DND-41 (cell line): ENCODE results near the gene MARCHF2.

Source experiments
- ATAC-seq: fragments of 200-7000 bp; cut with Tn5 transposase; 3 replicates; pipeline ENCODE4 v1.9.1; 2021; ENCODE audit warnings: low read depth; ENCODE audit not compliant: insufficient read depth
- DNase-seq: peaks from one replicate; pipeline ENCODE4 v3.0.0-alpha.2; 2020
- H2AFZ ChIP-seq: 2 replicates; pipeline ENCODE4 v1.6.0; 2012; ENCODE audit warnings: low read depth, low read length
- H3K27ac ChIP-seq: 2 replicates; pipeline ENCODE4 v1.5.1; 2012; ENCODE audit warnings: low read length, inconsistent platforms
- H3K27me3 ChIP-seq: fragments of 200-600 bp; sonication (generic); 2 replicates; pipeline ENCODE4 v1.6.0; 2012; ENCODE audit warnings: low read length, mild to moderate bottlenecking, inconsistent platforms; ENCODE audit not compliant: insufficient read depth, poor library complexity
- H3K36me3 ChIP-seq: 2 replicates; pipeline ENCODE4 v1.5.1; 2012; ENCODE audit warnings: low read length, inconsistent platforms; ENCODE audit not compliant: insufficient read depth
- H3K4me1 ChIP-seq: 2 replicates; pipeline ENCODE4 v1.5.1; 2012; ENCODE audit warnings: mild to moderate bottlenecking, low read length; ENCODE audit not compliant: insufficient read depth
- H3K4me2 ChIP-seq: 2 replicates; pipeline ENCODE4 v1.6.0; 2012; ENCODE audit warnings: mild to moderate bottlenecking, moderate library complexity, low read length, inconsistent platforms; ENCODE audit not compliant: insufficient read depth
- H3K4me3 ChIP-seq, 2 experiments: fragments of 200-600 bp in 1 of 2; shearing (Covaris generic) in 1 of 2; 2 replicates each; pipeline ENCODE4 v1.5.1; 2012 to 2016; ENCODE audit warnings: inconsistent platforms in 2 of 2, low read length in 2 of 2, mild to moderate bottlenecking in 2 of 2, low read depth in 1 of 2, moderate library complexity in 1 of 2
- H3K79me2 ChIP-seq: 2 replicates; pipeline ENCODE4 v1.6.0; 2012; ENCODE audit warnings: low read length, inconsistent platforms; ENCODE audit not compliant: insufficient read depth
- H3K9ac ChIP-seq: 2 replicates; pipeline ENCODE4 v1.6.0; 2012; ENCODE audit warnings: low read depth, mild to moderate bottlenecking, inconsistent platforms, low read length, moderate library complexity
- H3K9me3 ChIP-seq: 2 replicates; pipeline ENCODE4 v1.5.1; 2012; ENCODE audit warnings: low read length, moderate library complexity, mild to moderate bottlenecking, inconsistent platforms; ENCODE audit not compliant: insufficient read depth, severe bottlenecking
- H4K20me1 ChIP-seq: 2 replicates; pipeline ENCODE4 v1.6.0; 2012; ENCODE audit warnings: low read length; ENCODE audit not compliant: insufficient read depth
- CTCF ChIP-seq: IDR thresholded peaks from 2 replicates; pipeline ENCODE4 v1.5.1; 2012; ENCODE audit warnings: borderline replicate concordance, low read length, moderate library complexity, mild to moderate bottlenecking; ENCODE audit not compliant: poor library complexity, severe bottlenecking; ENCODE audit errors: extremely low read depth
- EZH2 ChIP-seq: IDR thresholded peaks from 3 replicates; pipeline ENCODE4 v1.6.1; 2012; ENCODE audit warnings: borderline replicate concordance, low read depth, mild to moderate bottlenecking, moderate library complexity, low read length, inconsistent platforms; ENCODE audit not compliant: severe bottlenecking

Gene MARCHF2

DNA sequence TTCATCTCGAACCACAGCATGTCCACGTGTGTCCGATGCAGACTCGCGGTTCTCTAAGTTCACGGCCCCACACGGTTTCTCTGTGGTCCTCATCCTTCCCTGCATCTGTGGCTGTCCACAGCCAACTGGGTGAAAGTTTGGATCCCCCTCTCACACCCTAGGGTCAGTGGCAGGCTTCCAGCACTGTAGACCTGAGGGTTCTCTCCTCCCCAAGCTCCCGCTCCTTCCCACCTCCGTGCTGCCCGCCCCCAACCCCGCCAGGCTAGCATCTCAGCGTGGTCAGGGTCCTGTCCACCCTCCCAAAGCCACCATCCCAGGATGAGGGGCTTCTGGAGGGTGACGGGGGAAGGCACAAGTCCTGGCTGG is 46.2 kb upstream of the MARCHF2 start:
- 0 out of 2 replicates have a peak, but pooled peaks cover 3% of the 10 kb centered on the region for H4K20me1 ChIP-seq
- H3K79me2 ChIP-seq, result no peaks in the 10 kb centered on the region
- H3K4me3 ChIP-seq, result no peak overlapping the region
- DNase-seq (no peak), ATAC-seq (no peak)
- TF ChIP-seq EZH2 (no peak), CTCF (no peak)
- no peaks in the 10 kb centered on the region for H3K27me3 ChIP-seq
- H3K36me3 ChIP-seq, result no peaks in the 10 kb centered on the region
- H3K9me3 ChIP-seq, result no peaks in the 10 kb centered on the region
- no peak overlapping the region for H2AFZ ChIP-seq
- H3K27ac ChIP-seq, result no peak overlapping the region
- H3K4me1 ChIP-seq, result no peaks in the 10 kb centered on the region
- no peak overlapping the region for H3K9ac ChIP-seq
- H3K4me2 ChIP-seq, result no peak overlapping the region

DNA sequence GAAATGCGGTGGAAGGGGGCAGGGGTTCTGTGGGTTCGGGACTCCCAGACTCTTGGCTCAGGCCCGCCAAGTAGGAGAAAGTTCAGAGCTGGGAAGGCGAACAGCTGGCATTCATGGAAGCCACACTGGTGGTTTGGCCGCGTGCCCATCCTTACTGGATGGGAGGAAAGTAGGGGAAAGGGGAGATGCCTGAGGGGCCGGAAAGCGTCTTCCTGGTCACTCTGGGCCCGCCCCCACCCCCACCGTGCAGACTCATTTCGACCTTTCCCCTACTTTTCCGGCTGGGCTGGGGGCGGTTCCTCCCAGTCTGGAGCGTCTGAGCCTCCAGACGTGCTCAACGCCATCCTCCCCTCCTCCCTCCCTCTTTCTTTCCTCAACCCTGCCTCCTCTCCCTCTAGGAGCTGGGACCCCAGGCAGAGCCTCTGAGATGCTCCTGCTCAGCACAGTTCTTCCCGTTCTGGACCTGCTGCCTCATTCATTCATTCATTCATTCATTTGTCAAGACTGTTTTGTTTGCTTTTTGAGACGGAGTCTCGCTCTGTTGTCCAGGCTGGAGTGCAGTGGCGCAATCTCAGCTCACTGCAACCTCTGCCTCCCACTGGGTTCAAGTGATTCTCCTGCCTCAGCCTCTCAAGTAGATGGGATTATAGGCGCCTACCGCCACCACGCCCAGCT is 45.6 kb upstream of the MARCHF2 start:
- no peak overlapping the region for H2AFZ ChIP-seq

DNA sequence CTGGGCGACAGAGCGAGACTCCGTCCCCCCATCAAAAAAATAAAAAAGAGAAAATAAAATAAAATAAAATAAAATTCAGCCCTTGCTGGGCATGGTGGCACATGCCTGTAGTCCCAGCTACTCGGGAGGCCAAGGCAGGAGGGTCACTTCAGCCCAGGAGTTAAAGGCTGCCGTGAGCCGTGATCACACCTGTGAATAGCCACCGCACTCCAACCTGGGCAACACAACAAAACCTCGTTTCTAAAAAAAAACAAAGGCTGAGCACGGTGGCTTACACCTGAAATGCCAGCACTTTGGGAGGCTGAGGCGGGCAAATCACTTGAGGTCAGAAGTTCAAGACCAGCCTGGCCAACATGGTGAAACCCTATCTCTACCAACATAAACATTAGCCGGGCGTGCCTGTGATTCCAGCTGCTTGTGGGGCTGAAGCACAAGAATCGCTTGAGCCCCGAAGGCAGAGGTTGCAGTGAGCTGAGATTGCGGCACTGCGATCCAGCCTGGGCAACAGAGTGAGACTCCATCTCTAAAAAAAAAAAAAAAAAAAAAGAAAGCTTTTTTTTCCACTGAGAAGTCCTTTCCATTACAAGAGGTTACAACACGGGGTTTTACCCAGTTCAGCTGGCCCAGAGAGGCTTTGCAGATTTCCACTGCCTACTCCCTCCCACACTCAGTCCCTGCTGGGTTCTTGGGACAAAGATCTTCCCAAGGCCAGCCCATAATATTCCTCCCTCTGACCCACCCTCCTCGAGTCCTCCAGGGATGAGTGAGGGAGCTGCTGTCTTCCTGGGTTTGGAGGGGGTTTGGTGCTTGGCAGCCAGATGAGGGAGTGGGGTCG is 42.7 kb upstream of the MARCHF2 start:
- Histone ChIP-seq H3K27ac (no peak overlapping the region), H3K4me3 (no peak overlapping the region), H3K36me3 (peaks cover 10% of the 10 kb centered on the region; the same call in 1 of the 2 replicates), H3K79me2 (no peaks in the 10 kb centered on the region), H3K9ac (no peak overlapping the region), H3K4me1 (no peaks in the 10 kb centered on the region), H3K9me3 (no peaks in the 10 kb centered on the region), H2AFZ (no peak overlapping the region), H3K4me2 (no peak overlapping the region), H4K20me1 (0 out of 2 replicates have a peak, but pooled peaks cover 3% of the 10 kb centered on the region), H3K27me3 (no peaks in the 10 kb centered on the region)
- no peak for DNase-seq
- TF ChIP-seq CTCF, result no peak
- no peak for ATAC-seq

More for the DNA sequence above, 45.6 kb upstream of the MARCHF2 start:
- no peak overlapping the region for H3K27ac ChIP-seq
- no peaks in the 10 kb centered on the region for H3K36me3 ChIP-seq
- 0 out of 2 replicates have a peak, but pooled peaks cover 3% of the 10 kb centered on the region for H4K20me1 ChIP-seq
- H3K4me1 ChIP-seq, result no peaks in the 10 kb centered on the region
- no peak overlapping the region for H3K4me2 ChIP-seq
- H3K27me3 ChIP-seq, result no peaks in the 10 kb centered on the region
- TF ChIP-seq CTCF, result no peak
- no peak for TF ChIP-seq EZH2
- ATAC-seq (no peak), DNase-seq (no peak)
- H3K79me2 ChIP-seq, result no peaks in the 10 kb centered on the region
- H3K9ac ChIP-seq, result no peak overlapping the region
- no peak overlapping the region for H3K4me3 ChIP-seq
- no peaks in the 10 kb centered on the region for H3K9me3 ChIP-seq
